GM12891 (cell line): ENCODE measurements around the gene LSM12.

ENCODE experiments used
- DNase-seq: peaks from one replicate; pipeline ENCODE4 v3.0.0; 2011; ENCODE audit warnings: low spot score; ENCODE audit not compliant: insufficient read length
- FAIRE-seq: peaks from 2 replicates; lab custom pipeline; 2011; peaks lifted over from hg19 to GRCh38; lab: Jason Lieb, UNC
- PAX5 ChIP-seq: IDR thresholded peaks from 2 replicates; pipeline ENCODE4 v1.6.1; 2011; ENCODE audit warnings: low read length, moderate library complexity, mild to moderate bottlenecking; ENCODE audit not compliant: insufficient read depth, severe bottlenecking
- POLR2A ChIP-seq: IDR thresholded peaks from 2 replicates; pipeline ENCODE4 v1.6.1; 2011; ENCODE audit warnings: low read depth, low read length, control low read depth
- POLR2AphosphoS5 ChIP-seq: IDR thresholded peaks from 2 replicates; pipeline ENCODE4 v1.6.1; 2011; ENCODE audit warnings: low read depth, low read length, control low read depth
- POU2F2 ChIP-seq: IDR thresholded peaks from 2 replicates; pipeline ENCODE4 v1.6.1; 2011; ENCODE audit warnings: low read depth, mild to moderate bottlenecking, control low read depth, low read length, moderate library complexity
- SPI1 ChIP-seq: IDR thresholded peaks from 2 replicates; pipeline ENCODE4 v1.6.1; 2011; ENCODE audit warnings: low read depth, low read length, control low read depth
- TAF1 ChIP-seq: IDR thresholded peaks from 2 replicates; pipeline ENCODE4 v1.6.1; 2011; ENCODE audit warnings: low read depth, low read length, control low read depth

Gene LSM12

GRCh38 chr17:43986225-43986981, 80.1 kb downstream of the LSM12 start:
- no peak for DNase-seq
- TF ChIP-seq SPI1 (no peak), POLR2A (no peak), POU2F2 (no peak), PAX5 (no peak), TAF1 (no peak), POLR2AphosphoS5 (no peak)
- no peak for FAIRE-seq

GRCh38 chr17:43984521-43984920, 82.0 kb downstream of the LSM12 start:
- DNase-seq (no peak), FAIRE-seq (no peak)
- TF ChIP-seq PAX5: no peak
- no peak for TF ChIP-seq TAF1
- TF ChIP-seq POU2F2: no peak
- no peak for TF ChIP-seq POLR2A
- no peak for TF ChIP-seq SPI1
- TF ChIP-seq POLR2AphosphoS5: no peak
